Muscle of leg (tissue), 11 donors: ENCODE data around the gene APOBEC3B. TPM values are rescaled to one million over a fixed set of nuclear protein-coding genes. Genes with fewer than 3 reads are reported as not detected.
"Not testable (repeated sequence)": the region's sequence is repeated elsewhere in the genome, so short reads cannot be mapped to it uniquely, and the experiment has no call there.

Experiments
- DNase-seq: peaks from one replicate; pipeline ENCODE4 v3.0.0; 2013
- H3K27ac ChIP-seq: one replicate; pipeline ENCODE4 v1.5.1; 2013; ENCODE audit warnings: mild to moderate bottlenecking, low read length, control low read depth
- H3K27me3 ChIP-seq: one replicate; pipeline ENCODE4 v1.6.1; 2013; ENCODE audit warnings: low read length; ENCODE audit not compliant: control insufficient read depth, insufficient read depth
- H3K36me3 ChIP-seq: one replicate; pipeline ENCODE4 v1.6.1; 2013; ENCODE audit warnings: low read length; ENCODE audit not compliant: control insufficient read depth, insufficient read depth
- H3K4me1 ChIP-seq: one replicate; pipeline ENCODE4 v1.6.1; 2013; ENCODE audit warnings: low read length; ENCODE audit not compliant: control insufficient read depth, insufficient read depth
- H3K4me3 ChIP-seq: one replicate; pipeline ENCODE4 v1.5.1; 2013; ENCODE audit warnings: low read length, control low read depth
- H3K9me3 ChIP-seq: replicated peaks from 2 replicates; pipeline ENCODE4 v1.6.1; 2013; ENCODE audit warnings: low read depth, low read length; ENCODE audit not compliant: control insufficient read depth
- WGBS: methylation state at CpG from one replicate; pipeline ENCODE4 v1.1.5; 2013; ENCODE audit warnings: missing lambda C conversion rate; ENCODE audit not compliant: insufficient coverage; 5-methylcytosine and 5-hydroxymethylcytosine counted together
- polyA plus RNA-seq, 8 donors: library from polyadenylated mRNA; unstranded; fragments of 120-200 nt; gene quantifications; one replicate each; pipeline versions ENCODE4 v1.2.1 to v1.2.3, GENCODE V29; 2013; ENCODE audit warnings: inconsistent platforms in 1 of 8, low replicate concordance in 1 of 8; ENCODE audit not compliant: insufficient read length in 8 of 8, insufficient read depth in 1 of 8
- total RNA-seq: library from RNA; stranded (reverse); fragments of 120-200 nt; gene quantifications from one replicate; pipeline ENCODE4 v1.2.4, GENCODE V29; 2013

The APOBEC3B gene
- total and polyA plus RNA-seq, 9 donors: 1.1 to 6.6 (median 4.8) TPM

DNA sequence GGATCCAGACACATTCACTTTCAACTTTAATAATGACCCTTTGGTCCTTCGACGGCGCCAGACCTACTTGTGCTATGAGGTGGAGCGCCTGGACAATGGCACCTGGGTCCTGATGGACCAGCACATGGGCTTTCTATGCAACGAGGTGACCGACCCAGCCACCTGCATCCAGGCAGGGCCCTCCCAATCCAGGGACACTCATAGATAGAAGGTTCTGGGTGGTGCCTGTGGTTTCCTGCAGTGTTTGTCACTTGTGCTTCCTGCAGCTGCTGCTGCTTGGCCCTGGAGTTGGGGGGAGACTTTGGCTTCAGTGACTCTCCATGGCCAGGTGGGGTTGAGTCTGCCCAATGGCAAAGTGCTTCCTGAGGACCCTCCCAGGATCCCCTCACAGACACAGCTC, 7.3 kb downstream of the APOBEC3B start:
- H3K9me3 ChIP-seq: no peaks in the 10 kb centered on the region
- WGBS: 100% methylated on average over 1 of the region's 6 CpGs
- DNase-seq: no peak

DNA sequence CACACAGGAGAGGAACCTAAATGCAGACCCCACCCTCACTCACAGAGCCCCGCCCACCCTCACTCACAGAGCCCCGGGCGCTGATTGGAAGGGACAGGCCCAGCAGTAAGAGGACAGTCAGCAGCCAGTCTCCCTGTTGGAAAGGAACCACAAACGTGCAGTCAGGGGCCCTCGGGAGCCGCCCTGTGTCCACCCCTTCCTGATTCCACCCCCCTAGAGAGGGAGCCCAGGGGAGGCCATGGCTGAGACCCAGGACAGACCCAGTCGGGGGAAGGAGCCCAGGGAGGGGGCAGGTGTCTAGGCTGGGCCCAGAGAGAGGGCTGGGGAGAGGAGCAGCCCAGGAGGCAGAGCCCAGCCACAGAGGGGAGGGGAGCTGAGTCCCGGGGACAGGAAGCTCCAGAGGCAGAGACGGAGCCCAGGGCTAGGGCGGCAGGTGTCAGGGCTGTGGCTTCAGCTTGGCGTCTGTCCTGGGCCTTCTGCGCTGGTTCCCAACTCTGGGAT, 10.8 kb downstream of the APOBEC3B start:
- not testable (repeated sequence) for H3K36me3 ChIP-seq, H3K4me3 ChIP-seq, H3K4me1 ChIP-seq, H3K9me3 ChIP-seq, H3K27ac ChIP-seq
- DNase-seq: peak; percentile 41
- peaks cover 14% of the 10 kb centered on the region for H3K27me3 ChIP-seq
- 19% methylated on average over 3 of the region's 12 CpGs for whole genome bisulfite sequencing

More for the DNA sequence above, 7.3 kb downstream of the APOBEC3B start:
- Histone ChIP-seq H3K27ac (no peak overlapping the region), H3K36me3 (no peaks in the 10 kb centered on the region), H3K4me3 (no peak overlapping the region), H3K27me3 (no peaks in the 10 kb centered on the region), H3K4me1 (peaks cover 8% of the 10 kb centered on the region)

DNA sequence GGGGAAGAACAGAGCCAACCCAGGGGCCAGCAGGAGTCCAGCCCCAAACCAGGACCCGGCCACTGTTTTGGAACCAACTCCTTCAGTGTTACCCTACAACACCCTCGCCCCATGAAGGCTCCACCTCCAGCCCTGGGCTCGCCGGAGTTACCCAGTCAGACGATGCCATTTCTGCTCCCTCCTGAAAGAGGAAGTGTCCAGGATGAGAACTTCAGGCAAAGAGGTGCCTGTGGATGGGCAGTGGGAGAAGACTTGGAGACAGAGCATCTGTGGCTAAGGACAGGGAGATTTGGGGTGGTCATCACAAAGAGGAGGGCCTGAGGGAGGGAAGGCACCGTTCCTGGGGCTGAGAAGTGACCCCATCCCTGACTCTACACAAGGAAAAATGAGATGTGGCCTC, 14.0 kb downstream of the APOBEC3B start:
- 75% methylated on average over 5 of the region's 6 CpGs for WGBS
- no peaks in the 10 kb centered on the region for H3K9me3 ChIP-seq
- no peak for DNase-seq

DNA sequence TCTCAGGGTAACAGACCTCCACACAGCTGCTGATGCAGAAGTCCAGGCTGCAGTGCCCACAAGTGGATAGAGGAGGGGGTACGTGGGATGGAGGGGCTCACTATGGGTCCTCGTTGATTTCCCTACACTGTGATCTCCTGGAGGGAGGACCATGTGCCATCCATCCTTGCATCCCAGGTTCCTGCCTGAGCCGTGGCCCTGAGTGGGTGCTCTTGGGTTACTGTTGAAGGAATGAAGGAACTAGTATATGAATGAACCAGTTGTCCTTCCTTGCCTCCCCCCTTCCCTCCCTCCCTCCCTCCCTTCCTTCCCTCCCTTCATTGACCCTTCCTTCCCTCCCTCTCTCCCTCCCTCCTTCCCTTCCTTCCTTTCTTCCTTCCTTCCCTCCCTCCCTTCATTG, 15.4 kb downstream of the APOBEC3B start:
- H3K27me3 ChIP-seq: peaks cover 18% of the 10 kb centered on the region
- H3K27ac ChIP-seq: no peak overlapping the region
- no CpG with 5 or more reads among the region's 3 CpGs for WGBS
- no peaks in the 10 kb centered on the region for H3K36me3 ChIP-seq
- no peak for DNase-seq
- no peak overlapping the region for H3K4me3 ChIP-seq
- H3K9me3 ChIP-seq: no peaks in the 10 kb centered on the region
- peaks cover 8% of the 10 kb centered on the region for H3K4me1 ChIP-seq

More for the DNA sequence above, 14.0 kb downstream of the APOBEC3B start:
- no peak overlapping the region for H3K4me3 ChIP-seq
- H3K27me3 ChIP-seq: peaks cover 18% of the 10 kb centered on the region
- H3K27ac ChIP-seq: no peak overlapping the region
- H3K4me1 ChIP-seq: peaks cover 8% of the 10 kb centered on the region
- no peaks in the 10 kb centered on the region for H3K36me3 ChIP-seq

DNA sequence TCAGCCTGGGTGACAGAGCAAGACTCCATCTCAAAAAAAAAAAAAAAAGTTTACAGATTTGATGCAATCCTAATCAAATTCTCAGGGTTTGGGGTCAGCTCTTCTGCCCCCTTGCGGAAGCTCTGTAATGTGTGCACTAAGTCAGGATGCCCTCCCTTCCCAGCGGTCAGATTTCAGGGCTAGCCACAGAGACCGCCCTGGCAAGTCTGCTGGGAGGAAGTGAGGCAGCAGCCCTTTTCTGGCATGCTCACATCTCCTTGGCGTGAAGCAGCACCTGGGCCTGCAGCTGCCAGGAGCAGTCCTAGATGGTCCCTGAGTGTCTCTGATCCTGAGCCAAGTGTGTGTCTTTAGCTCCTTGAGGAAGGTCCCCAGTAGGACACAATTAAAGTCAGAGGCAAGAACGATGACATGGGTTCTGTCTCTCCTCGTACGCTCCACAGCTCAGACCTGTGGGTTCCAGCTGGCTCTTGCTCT, 21.1 kb downstream of the APOBEC3B start:
- H3K36me3 ChIP-seq: no peaks in the 10 kb centered on the region
- H3K4me3 ChIP-seq: no peak overlapping the region
- peaks cover 4% of the 10 kb centered on the region for H3K27me3 ChIP-seq
- H3K4me1 ChIP-seq: peaks cover 3% of the 10 kb centered on the region
- WGBS: 0% methylated on average over 7 of the region's 7 CpGs
- no peaks in the 10 kb centered on the region for H3K9me3 ChIP-seq
- no peak overlapping the region for H3K27ac ChIP-seq
- peak; percentile 89 for DNase-seq

DNA sequence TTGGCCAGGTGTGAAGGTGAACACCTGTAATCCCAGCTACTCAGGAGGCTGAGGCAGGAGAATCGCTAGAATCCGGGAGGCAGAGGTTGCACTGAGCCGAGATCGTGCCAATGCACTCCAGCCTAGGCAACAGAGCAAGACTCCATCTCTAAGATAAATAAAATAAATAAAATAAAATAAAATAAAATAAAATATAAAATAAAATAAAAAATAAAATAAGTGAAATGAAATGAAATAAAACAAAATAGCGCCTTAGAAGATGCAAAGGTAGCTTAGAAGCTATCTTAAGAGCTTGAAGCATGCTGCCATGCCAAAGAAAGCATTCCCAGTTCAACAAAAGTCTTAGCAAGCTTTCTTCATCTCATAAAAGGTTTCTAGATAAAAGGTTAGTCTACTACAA, 25.0 kb downstream of the APOBEC3B start:
- peaks cover 3% of the 10 kb centered on the region for H3K4me1 ChIP-seq
- H3K27me3 ChIP-seq: no peaks in the 10 kb centered on the region
- no peaks in the 10 kb centered on the region for H3K9me3 ChIP-seq
- DNase-seq: no peak
- no peaks in the 10 kb centered on the region for H3K36me3 ChIP-seq
- H3K27ac ChIP-seq: no peak overlapping the region
- H3K4me3 ChIP-seq: no peak overlapping the region
- no CpG with 5 or more reads among the region's 5 CpGs for WGBS

DNA sequence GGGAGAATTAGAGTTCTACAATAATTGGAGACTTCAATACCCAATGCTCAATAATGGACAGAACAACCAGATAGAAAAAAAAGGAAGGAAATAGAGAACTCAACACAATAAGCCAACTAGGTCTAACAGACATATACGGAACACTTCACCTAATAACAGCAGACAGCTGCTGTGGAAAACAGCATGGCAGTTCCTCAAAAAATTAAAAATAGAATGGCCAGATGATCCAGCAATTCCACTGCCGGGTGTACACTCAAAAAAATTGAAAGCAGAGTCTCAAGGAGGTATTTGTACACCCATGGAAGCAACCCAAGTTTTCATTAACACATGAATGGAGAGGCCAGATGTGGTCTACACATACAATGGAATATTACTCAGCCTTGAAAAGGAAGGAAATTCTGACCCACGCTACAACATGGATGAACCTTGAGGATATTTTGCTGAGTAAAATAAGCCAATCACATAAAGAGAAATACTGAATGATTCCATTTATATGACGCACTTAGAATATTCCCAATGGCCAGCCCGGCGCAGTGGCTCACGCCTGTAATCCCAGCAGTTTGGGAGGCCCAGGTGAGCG, 26.2 kb downstream of the APOBEC3B start:
- H3K4me1 ChIP-seq, H3K27ac ChIP-seq, H3K9me3 ChIP-seq, H3K36me3 ChIP-seq, H3K27me3 ChIP-seq, H3K4me3 ChIP-seq: not testable (repeated sequence)
- 100% methylated on average over 4 of the region's 8 CpGs for WGBS
- DNase-seq: peak; percentile 58

DNA sequence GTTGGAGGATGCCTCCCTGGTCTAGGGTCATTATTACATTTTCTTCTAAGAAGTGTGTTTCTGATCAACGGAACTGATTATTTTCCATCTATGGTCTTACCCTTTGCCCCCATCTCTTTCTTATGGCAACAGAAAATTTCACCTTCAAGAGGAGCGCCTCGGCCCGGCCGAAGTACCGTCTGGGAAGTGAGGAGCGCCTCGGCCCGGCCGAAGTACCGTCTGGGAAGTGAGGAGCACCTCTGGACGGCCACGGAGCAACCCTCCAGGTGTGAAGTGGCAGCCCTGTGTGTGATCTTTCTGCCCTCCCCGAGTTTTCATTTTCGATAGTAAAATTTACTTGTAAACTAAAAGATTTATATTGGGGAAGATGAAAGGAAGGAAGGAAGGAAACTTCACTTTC, 28.8 kb downstream of the APOBEC3B start:
- no peaks in the 10 kb centered on the region for H3K9me3 ChIP-seq
- H3K27ac ChIP-seq: no peak overlapping the region
- no peak overlapping the region for H3K4me3 ChIP-seq
- no peaks in the 10 kb centered on the region for H3K27me3 ChIP-seq
- DNase-seq: no peak
- H3K4me1 ChIP-seq: peaks cover 3% of the 10 kb centered on the region
- H3K36me3 ChIP-seq: no peaks in the 10 kb centered on the region
- 70% methylated on average over 2 of the region's 15 CpGs for WGBS

DNA sequence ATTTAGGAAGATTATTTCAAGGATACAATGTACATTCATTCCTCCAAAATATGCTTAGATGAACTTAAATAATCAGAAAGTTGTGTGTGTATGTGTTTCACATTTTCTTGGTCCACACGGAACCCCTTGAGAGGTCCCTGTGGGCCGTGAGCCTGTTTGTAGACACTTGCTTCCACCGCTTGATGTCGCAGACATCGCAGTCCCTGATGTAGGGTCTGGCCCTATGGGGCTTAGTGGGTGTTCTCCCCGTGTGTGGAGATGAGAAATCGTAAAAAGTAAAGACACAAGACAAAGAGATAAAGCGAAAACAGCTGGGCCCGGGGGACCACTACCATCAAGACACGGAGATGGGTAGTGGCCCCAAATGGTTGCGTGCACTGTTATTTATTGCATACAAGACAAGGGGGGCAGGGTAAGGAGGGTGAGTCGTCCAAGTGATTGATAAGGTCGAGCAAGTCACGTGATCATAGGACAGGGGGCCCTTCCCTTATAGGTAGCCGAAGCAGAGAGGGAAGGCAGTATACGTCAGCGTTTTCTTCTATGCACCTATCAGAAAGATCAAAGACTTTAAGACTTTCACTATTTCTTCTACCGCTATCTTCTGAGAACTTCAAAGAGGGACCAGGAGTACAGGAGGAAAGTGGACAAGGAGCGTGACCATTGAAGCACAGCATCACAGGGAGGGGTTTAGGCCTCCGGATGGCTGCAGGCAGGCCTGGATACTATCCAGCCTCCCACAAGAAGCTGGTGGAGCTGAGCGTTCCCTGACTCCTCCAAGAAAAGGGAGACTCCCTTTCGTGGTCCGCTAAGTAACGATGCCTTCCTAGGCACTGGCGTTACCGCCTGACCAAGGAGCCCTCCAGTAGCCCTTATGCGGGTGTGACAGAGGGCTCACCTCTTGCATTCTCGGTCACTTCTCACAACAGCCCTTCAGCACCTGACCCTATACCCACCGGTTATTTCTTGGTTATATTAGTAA, 30.7 kb downstream of the APOBEC3B start:
- no peak overlapping the region for H3K27ac ChIP-seq
- no peak overlapping the region for H3K4me3 ChIP-seq
- no peaks in the 10 kb centered on the region for H3K36me3 ChIP-seq
- DNase-seq: no peak
- no peaks in the 10 kb centered on the region for H3K27me3 ChIP-seq
- no peaks in the 10 kb centered on the region for H3K9me3 ChIP-seq
- H3K4me1 ChIP-seq: peaks cover 3% of the 10 kb centered on the region
- 62% methylated on average over 15 of the region's 29 CpGs for whole genome bisulfite sequencing

DNA sequence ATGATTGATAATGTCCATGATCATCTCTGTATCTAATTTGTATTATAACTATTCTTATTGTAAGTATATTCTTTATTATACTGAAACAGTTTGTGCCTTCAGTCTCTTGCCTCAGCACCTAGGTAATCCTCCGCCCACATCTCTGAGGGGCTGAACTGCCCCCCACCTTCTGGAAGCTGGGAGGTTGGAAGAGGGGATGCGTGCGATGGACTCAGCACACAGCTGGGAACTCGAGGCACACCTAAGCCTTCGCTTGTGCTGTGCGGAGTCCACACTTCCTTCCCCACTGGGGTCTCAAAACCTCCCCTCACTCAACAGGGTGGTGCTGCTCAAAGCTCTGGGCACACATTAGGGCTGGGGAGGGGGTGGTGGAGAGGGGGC, 31.4 kb downstream of the APOBEC3B start:
- not testable (repeated sequence) for H3K4me1 ChIP-seq, H3K27me3 ChIP-seq, H3K9me3 ChIP-seq, H3K36me3 ChIP-seq, H3K27ac ChIP-seq, H3K4me3 ChIP-seq, DNase-seq
- WGBS: no CpG with 5 or more reads among the region's 6 CpGs
